ENCODE results near the gene KIF26B. TPM values are rescaled to one million over a fixed set of nuclear protein-coding genes. Genes with fewer than 3 reads are reported as not detected.

Gene KIF26B
- total and polyA plus RNA-seq, 2 of the 4 experiments (the other 2 are of a cell fraction), result 0.53 to 0.54 TPM

DNA sequence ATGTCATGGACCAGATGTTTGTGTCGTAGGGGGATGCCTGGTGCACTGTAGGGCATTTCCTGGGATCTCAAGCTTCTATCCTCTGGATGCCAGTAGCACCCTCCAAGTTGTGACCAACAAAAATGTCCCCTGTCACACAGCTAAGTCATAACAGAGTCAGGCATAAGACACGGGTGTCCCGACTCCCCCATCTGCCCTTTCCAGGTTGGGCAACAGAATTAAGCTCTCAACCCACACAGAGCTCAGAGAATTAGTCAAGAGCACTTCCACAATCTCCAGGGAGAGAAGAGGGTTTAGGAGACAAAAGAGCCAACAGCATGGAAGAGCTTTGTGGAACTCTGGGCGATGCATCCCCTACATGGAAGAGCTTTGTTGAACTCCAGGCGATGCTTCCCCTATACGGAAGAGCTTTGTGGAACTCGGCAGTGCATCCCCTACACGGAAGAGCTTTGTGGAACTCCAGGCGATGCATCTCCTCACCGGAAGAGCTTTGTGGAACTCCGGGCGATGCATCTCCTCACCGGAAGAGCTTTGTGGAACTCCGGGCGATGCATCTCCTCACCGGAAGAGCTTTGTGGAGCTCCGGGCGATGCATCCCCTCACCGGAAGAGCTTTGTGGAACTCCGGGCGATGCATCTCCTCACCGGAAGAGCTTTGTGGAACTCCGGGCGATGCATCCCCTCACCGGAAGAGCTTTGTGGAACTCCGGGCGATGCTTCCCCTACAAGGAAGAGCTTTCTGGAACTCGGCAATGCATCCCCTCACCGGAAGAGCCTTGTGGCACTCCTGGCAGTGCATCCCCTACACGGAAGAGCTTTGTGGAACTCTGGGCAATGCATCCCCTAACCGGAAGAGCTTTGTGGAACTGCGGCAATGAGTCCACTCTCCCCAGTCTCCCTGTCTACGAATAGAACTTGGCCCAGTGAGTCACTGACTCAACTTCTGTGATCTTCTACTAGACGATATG lies 422.7 kb downstream of the KIF26B start:
- H2AK9ac ChIP-seq (replicated peaks; ENCODE audit: low read depth, low read length, poor library complexity), result no peak overlapping the region
- H4K5ac ChIP-seq (ENCODE audit: low read depth, low read length), result no peak overlapping the region
- H3K4me3 ChIP-seq (ENCODE audit: insufficient read depth, low read depth, low read length), result no peak overlapping the region
- no peak overlapping the region for H3K23ac ChIP-seq (ENCODE audit: low read depth, low read length)
- DNase-seq (no peak), ATAC-seq (ENCODE audit: low read depth) (no peak)
- dilution Hi-C loops (cut with HindIII; ENCODE audit: low sequenced_read_pairs, unreplicated experiment), result no loop called here
- no peak overlapping the region for H3K4ac ChIP-seq (ENCODE audit: low read depth, low read length)
- no peak overlapping the region for H3K56ac ChIP-seq (ENCODE audit: extremely low read depth, insufficient read depth, low read length)
- BruUV-seq (replicated peaks), result no TSS peak
- no peak overlapping the region for H3K4me2 ChIP-seq (ENCODE audit: low read depth, low read length)
- H3K27me3 ChIP-seq (ENCODE audit: control insufficient read depth, insufficient read depth, low read length), result peaks cover 8% of the 10 kb centered on the region
- H3K27ac ChIP-seq (ENCODE audit: insufficient read depth, low read length), result no peak overlapping the region
- no peak overlapping the region for H2BK20ac ChIP-seq (ENCODE audit: low read depth, low read length)
- no peaks in the 10 kb centered on the region for H3K9me1 ChIP-seq (ENCODE audit: insufficient read depth, low read length)
- no peak overlapping the region for H3K18ac ChIP-seq (ENCODE audit: low read depth, low read length)
- H2AFZ ChIP-seq (replicated peaks; ENCODE audit: low read length, poor library complexity), result no peak overlapping the region
- H3K9ac ChIP-seq (ENCODE audit: low read depth, low read length), result no peak overlapping the region
- no peak overlapping the region for H2BK5ac ChIP-seq (ENCODE audit: low read depth, low read length, poor library complexity, severe bottlenecking)
- peaks cover 5% of the 10 kb centered on the region for H3K4me1 ChIP-seq (ENCODE audit: control insufficient read depth, insufficient read depth, low read length)
- H3K79me1 ChIP-seq (ENCODE audit: low read depth in 1 of 2, low read length in 2 of 2), result no peaks in the 10 kb centered on the region
- WGBS, 2 experiments (ENCODE audit: extremely low coverage in 2 of 2, insufficient read length in 1 of 2), result 94% methylated on average over 14 of the region's 34 CpGs; no CpG with 5 or more reads in 1 of the 2 experiments
- H2AK5ac ChIP-seq (ENCODE audit: low read depth, low read length), result no peak overlapping the region
- in situ Hi-C loops (cut with MboI; ENCODE audit: low sequenced_read_pairs), result no loop called here
- H3K36me3 ChIP-seq (ENCODE audit: control insufficient read depth, insufficient read depth, low read length), result no peaks in the 10 kb centered on the region
- intact Hi-C loops (cut with micrococcal nuclease), result no loop called here
- no peak overlapping the region for H4K91ac ChIP-seq (ENCODE audit: insufficient read depth, low read depth, low read length)
- ChIA-PET POLR2A (ENCODE audit: unreplicated experiment) (no interaction called here), CTCF (interaction anchor here (0.7 kb wide), 1 partner anchor 9 kb away, joined by 3 read pairs; no protein-coding TSS in a partner anchor)
- no peaks in the 10 kb centered on the region for H4K20me1 ChIP-seq (ENCODE audit: insufficient read depth, low read length)
- H2BK15ac ChIP-seq (ENCODE audit: low read depth, low read length), result no peak overlapping the region
- H4K8ac ChIP-seq (ENCODE audit: low read depth in 2 of 2, low read length in 2 of 2), result no peak overlapping the region
- no peak overlapping the region for H3K14ac ChIP-seq (replicated peaks; ENCODE audit: low read depth, low read length)
- no peaks in the 10 kb centered on the region for H3K9me3 ChIP-seq (ENCODE audit: control insufficient read depth, insufficient read depth, low read length)
- no peak overlapping the region for H2BK120ac ChIP-seq (ENCODE audit: low read depth, low read length)
- TF ChIP-seq RAD21 (IDR thresholded peaks at IDR 0.05; ENCODE audit: low read length) (no peak), BHLHE40 (IDR thresholded peaks at IDR 0.05; ENCODE audit: low read depth, low read length) (no peak), RFX5 (IDR thresholded peaks at IDR 0.05; ENCODE audit: low read depth, low read length) (no peak), POLR2A (IDR thresholded peaks at IDR 0.05; ENCODE audit: low read depth, low read length) (no peak), MXI1 (IDR thresholded peaks at IDR 0.05; ENCODE audit: borderline replicate concordance, low read depth, low read length) (no peak), RCOR1 (IDR thresholded peaks at IDR 0.05; ENCODE audit: insufficient replicate concordance, low read length) (no peak), FOS (IDR thresholded peaks at IDR 0.05; ENCODE audit: low read depth, low read length) (no peak), CHD1 (IDR thresholded peaks at IDR 0.05; ENCODE audit: low read depth, low read length) (no peak), MAZ (IDR thresholded peaks at IDR 0.05; ENCODE audit: borderline replicate concordance, low read depth, low read length) (no peak), CEBPB (IDR thresholded peaks at IDR 0.05; ENCODE audit: low read depth, low read length) (no peak), MAFK (IDR thresholded peaks at IDR 0.05; ENCODE audit: low read depth, low read length) (no peak), SMC3 (IDR thresholded peaks at IDR 0.05; ENCODE audit: low read depth, low read length) (no peak), NFE2L2 (IDR thresholded peaks at IDR 0.05; ENCODE audit: low read depth, low read length) (no peak)
- TF ChIP-seq, protein P1, sequence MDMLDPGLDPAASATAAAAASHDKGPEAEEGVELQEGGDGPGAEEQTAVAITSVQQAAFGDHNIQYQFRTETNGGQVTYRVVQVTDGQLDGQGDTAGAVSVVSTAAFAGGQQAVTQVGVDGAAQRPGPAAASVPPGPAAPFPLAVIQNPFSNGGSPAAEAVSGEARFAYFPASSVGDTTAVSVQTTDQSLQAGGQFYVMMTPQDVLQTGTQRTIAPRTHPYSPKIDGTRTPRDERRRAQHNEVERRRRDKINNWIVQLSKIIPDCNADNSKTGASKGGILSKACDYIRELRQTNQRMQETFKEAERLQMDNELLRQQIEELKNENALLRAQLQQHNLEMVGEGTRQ (IDR thresholded peaks at IDR 0.05; ENCODE audit: low read depth, low read length), result no peak
- TF ChIP-seq, protein P2, sequence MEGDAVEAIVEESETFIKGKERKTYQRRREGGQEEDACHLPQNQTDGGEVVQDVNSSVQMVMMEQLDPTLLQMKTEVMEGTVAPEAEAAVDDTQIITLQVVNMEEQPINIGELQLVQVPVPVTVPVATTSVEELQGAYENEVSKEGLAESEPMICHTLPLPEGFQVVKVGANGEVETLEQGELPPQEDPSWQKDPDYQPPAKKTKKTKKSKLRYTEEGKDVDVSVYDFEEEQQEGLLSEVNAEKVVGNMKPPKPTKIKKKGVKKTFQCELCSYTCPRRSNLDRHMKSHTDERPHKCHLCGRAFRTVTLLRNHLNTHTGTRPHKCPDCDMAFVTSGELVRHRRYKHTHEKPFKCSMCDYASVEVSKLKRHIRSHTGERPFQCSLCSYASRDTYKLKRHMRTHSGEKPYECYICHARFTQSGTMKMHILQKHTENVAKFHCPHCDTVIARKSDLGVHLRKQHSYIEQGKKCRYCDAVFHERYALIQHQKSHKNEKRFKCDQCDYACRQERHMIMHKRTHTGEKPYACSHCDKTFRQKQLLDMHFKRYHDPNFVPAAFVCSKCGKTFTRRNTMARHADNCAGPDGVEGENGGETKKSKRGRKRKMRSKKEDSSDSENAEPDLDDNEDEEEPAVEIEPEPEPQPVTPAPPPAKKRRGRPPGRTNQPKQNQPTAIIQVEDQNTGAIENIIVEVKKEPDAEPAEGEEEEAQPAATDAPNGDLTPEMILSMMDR (conservative IDR thresholded peaks at IDR 0.05; ENCODE audit: low read depth, low read length), result no peak

Measured in IMR-90 (cell line).